GM21723 (cell line): ENCODE data around the gene TUBA3C.

Source experiments
- ATAC-seq: cut with Tn5 transposase; IDR thresholded peaks from one replicate; pipeline ENCODE4 v1.9.1; 2021; ENCODE audit warnings: mild to moderate bottlenecking, moderate library complexity; ENCODE audit not compliant: unreplicated experiment

Gene TUBA3C

GRCh38 chr13:19169496-19169895, 12.1 kb downstream of the TUBA3C start:
- no peak for ATAC-seq

- no peak for ATAC-seq
These were observed 20.3 kb downstream of the TUBA3C start for GRCh38 chr13:19161308-19161707.

- ATAC-seq = no peak
These were observed 21.7 kb downstream of the TUBA3C start for GRCh38 chr13:19159761-19160420.

- ATAC-seq = no peak
These were observed 22.4 kb downstream of the TUBA3C start for GRCh38 chr13:19159181-19159580.

- no peak for ATAC-seq
These were observed 23.0 kb downstream of the TUBA3C start for GRCh38 chr13:19158526-19159174.

GRCh38 chr13:19158006-19158405, 23.6 kb downstream of the TUBA3C start:
- ATAC-seq = no peak

- ATAC-seq = no peak
These were observed 24.2 kb downstream of the TUBA3C start for GRCh38 chr13:19157461-19157860.

- ATAC-seq = no peak
These were observed 25.4 kb downstream of the TUBA3C start for GRCh38 chr13:19156013-19156825.

GRCh38 chr13:19155321-19155861, 26.2 kb downstream of the TUBA3C start:
- ATAC-seq = no peak

GRCh38 chr13:19154843-19155242, 26.8 kb downstream of the TUBA3C start:
- ATAC-seq = no peak

GRCh38 chr13:19153782-19154450, 27.7 kb downstream of the TUBA3C start:
- no peak for ATAC-seq

GRCh38 chr13:19152403-19152802, 29.2 kb downstream of the TUBA3C start:
- no peak for ATAC-seq

GRCh38 chr13:19151581-19152263, 29.9 kb downstream of the TUBA3C start:
- ATAC-seq = no peak

- no peak for ATAC-seq
These were observed 30.9 kb downstream of the TUBA3C start for GRCh38 chr13:19150712-19151228.

- ATAC-seq = no peak
These were observed 31.4 kb downstream of the TUBA3C start for GRCh38 chr13:19150226-19150625.

GRCh38 chr13:19148561-19148960, 33.1 kb downstream of the TUBA3C start:
- no peak for ATAC-seq
